ENCODE data around the gene KPNA1.
"Not testable (repeated sequence)": the region's sequence is repeated elsewhere in the genome, so short reads cannot be mapped to it uniquely, and the experiment has no call there.

KPNA1 gene

DNA sequence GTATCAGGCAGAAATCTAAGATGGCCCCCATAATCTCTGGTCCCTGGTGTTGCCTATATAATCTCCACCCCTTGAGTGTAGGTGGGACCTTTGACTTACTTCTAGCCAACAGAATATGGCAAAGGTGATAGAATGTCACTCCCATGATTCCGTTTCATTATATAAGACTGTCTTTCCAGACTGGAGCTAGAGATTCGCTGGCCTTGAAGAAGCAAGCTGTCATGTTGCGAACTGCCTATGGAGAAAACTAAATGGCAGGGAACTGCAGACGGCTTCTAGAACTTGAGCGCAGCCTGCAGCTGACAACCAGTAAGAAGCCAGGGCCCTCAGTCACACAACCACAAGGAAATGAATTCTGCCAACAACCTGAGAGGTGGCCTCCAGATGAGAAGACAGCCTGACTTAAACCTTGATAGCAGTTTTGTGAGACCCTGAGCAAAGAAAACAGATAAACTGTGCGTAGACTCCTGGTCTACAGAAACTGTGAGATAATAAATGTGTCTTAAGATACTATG, 2.2 kb upstream of the KPNA1 start:
- no peak for DNase-seq

DNA sequence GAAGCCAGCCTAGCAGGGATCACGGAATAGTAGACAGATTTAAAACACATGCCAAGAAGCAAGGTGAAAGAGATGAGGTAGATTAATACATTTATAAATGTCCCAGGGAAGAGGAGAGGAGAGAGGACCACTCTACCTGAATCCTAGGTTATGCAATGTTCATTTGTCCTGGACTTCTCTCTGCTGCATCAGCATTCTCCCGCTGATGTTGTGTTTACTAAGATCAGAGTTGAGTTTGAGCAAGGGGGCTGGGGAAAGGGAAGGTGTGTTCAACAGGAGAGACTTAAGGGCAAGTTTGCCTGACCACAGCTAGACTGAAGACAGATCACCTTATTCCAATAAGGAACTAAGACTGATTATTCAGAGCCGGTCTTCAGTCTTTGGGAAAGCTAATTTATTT, 1.1 kb upstream of the KPNA1 start:
- no peak for DNase-seq

DNA sequence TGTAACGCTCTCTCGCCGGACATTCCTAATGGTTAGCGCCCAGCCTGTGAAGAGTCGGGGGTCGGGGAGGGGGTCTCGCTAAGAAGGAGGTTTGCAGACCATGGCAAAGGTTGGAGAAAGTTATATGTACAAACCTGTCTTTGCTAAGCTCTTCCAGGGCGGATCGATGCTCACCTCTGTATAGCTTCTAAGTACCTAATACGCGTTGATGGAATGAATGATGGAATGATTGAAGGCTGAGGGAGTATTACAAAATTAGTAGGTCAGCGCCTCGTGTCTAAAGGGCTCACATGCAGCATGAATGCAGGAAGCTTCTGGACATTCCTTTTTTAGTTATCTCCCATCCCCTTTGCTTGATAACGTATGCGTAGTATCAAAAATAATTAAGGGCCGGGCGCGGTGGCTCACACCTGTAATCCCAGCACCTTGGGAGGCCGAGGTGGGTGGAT, 305 bp upstream of the KPNA1 start:
- DNase-seq = no peak

DNA sequence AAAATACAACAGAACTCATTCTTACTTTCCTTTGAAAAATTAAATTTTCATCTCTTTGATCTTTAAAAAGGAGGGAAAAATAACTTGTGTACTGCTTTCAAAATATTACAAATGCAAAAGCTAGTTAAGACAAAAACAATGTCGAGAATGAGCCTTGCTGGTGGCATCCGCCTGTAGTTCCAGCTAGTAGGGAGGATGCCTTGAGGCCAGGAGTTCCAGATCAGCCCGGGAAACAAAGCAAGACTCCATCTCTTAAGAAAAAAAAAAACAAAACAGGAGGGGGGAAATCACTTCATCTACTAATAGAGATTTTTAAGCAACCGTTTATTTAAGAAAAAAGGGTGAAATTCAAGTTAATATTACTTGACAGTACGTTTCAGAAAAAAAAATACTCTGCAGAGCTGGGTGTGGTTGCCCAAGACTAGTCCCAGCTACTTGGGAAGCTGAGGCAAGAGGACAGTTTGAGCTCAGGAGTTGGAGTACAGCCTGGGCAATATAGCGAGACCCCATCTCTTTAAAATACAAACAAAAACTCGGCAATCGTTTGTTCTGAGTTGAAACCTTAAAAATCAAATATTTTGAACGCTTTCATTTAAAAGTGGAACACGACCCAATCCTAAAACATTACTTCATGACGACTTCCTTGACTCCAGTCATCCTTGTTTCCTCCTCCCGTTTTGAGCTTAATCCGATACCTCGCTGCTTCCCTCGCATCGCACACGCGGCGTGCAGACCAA, 1.2 kb downstream of the KPNA1 start:
- DNase-seq = no peak

DNA sequence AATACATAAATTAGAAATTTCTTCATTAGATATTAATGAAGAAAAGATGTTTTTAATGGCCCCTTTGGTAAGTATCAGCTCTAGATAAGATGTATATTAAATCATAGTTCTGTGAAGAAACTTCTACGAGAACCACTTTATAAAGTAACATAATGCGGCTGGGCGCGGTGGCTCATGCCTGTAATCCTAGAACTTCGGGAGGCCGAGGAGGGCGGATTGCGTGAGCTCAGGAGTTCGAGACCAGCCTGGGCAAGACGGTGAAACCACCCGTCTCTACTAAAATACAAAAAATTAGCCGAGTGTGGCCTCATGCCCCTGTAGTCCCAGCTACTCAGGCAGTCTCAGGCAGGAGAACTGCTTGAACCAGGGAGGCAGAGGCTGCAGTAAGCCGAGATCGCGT, 2.5 kb downstream of the KPNA1 start:
- no peak for DNase-seq

DNA sequence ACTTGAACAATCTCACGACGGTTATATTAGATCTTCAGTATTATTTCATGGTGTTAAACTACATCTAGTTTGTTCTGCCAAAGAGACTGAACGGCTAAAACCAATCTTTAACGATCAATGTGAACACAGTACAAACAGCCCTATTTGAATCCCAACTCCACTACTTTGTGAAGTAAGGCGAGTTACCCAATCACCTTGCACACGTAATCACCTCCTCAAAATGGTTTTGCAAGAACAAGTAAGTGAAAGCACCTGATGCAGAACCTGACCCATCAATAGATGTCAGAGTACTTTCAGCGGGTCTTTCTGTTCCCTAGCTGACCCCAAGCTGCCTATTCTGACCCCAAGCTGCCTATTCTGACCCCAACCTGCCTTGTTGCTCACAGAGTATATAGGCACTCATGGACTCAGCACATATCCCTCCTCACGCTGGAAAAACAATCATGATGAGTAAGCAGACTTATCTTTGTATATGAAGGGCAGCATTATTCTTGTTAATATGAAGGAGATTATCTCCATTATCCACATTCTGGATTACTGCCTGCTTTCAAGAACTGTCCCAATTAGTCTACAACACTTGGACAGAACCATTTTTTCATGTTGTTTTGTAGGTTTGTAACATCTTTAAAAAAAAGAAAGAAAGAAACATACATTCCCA, 3.7 kb downstream of the KPNA1 start:
- DNase-seq = no peak

DNA sequence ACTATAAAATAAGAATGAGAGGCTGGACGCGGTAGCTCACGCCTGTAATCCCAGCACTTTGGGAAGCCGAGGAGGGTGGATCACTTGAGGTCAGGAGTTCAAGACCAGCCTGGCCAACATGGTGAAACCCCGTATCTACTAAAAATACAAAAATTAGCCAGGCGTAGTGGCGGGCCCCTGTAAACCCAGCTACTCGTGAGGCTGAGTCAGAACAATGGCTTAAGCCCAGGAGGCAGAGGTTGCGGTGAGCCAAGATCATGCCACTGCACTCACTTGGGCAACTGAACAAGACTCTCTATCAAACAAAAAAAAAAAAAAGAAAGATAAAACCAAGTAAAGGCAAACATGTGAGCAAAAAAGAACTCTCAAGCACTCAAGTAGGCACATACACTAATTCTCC, 5.8 kb downstream of the KPNA1 start:
- not testable (repeated sequence) for DNase-seq

DNA sequence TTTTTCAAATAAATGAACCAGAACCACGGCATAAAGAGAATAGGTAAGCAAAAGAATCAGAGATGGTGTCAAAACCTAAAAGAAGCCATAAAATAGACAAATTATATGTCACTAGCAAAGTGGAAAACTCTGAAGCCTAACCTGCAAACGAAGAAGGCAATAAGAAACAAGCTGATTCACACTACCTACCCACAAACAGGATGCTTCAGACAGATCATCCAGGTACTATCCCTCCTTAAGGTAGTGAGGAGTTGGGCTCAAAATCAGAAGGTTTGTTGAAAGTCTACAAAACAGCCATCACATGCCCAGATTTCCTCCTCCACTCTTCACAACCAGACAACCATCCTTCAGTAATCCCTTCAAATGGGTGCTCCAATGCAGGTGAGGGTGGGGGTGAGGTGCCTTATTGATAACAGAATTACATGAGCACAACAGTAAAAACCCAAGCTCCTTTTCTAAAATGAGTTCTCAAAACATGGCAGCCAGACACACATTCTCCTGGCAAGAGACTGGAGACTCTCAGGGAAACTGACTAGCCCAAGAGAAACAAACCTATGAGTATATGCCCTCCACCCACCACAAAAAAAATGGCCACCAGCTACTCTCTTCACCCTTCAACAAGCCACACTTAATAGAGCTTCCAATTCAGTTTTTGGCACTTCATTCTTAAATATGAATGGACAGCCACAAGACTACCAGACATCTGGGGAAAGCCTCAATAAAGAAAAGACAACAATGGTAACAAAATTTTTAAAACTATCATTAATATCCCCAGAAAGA, 6.4 kb downstream of the KPNA1 start:
- DNase-seq = no peak

DNA sequence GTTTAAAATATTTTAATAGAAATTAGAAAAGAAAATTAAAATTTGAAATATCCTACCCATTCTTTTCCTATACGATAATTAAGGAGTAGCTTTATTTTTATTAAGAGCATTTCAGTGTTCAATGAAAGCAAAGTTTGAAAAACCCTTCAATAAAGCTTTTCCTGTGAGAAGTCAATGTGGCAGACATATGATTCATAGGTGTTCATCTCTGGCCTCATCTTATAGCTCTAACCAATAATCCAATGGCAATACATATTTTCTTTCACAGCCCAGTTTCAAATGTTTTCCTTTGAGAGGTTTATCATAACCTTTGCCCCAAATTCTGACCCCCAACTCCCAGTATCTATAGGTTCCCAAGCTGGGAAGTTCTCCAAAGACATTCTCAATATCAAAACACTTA, 8.3 kb downstream of the KPNA1 start:
- DNase-seq = no peak

DNA sequence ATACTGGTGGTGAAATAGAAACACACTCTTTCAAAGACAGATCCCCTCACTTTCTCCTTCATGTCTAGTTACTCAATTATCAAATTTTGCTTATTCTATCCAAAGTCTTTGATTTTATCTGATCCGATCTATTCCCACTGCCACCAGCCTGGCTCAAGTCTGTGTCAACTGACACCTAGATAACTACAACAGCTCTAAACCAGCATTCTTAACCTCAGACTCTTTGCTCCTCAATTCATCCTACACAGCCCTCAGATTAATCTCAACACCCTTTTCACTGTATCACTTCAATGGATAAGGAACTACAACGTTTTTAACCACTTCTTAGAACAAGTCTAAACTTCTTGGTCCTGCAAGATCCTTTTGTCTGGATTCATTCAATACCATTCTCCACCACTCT, 9.1 kb downstream of the KPNA1 start:
- DNase-seq = no peak

DNA sequence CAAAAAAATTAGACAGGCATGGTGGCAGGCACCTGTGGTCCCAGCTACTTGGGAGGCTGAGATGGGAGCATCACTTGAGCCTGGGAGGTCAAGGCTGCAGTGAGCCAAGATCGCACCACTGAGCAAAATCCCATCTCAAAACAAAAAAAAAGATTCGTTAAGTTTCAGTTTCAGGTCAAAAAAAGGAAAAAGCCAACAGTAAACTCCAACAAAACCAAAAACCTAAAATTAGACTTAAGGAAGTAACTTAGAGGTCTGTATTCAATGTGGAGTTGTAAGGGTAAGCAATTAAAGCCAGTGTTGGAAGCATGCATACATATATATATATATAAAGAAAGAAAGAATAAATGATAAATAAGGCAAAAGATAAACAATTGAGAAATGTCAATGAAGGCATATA, 11.8 kb downstream of the KPNA1 start:
- no peak for DNase-seq

DNA sequence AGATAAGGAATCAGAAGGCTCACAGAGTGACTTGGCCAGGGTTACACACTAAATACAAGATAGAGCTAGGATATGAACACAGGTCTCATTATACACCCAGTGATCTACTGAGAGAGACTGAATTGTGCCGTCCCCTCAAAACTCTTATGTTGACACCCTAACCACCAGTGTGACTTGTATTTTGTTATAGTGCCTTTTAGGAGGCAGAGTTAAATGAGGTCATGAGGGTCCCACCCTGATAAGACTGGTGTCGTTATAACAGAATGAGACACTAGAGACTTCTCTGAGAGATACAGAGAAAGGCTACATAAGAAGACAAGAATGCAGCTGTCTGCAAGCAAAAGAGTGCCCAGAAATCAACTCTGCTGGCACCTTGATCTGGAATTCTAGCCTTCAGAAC, 12.6 kb downstream of the KPNA1 start:
- DNase-seq = no peak

DNA sequence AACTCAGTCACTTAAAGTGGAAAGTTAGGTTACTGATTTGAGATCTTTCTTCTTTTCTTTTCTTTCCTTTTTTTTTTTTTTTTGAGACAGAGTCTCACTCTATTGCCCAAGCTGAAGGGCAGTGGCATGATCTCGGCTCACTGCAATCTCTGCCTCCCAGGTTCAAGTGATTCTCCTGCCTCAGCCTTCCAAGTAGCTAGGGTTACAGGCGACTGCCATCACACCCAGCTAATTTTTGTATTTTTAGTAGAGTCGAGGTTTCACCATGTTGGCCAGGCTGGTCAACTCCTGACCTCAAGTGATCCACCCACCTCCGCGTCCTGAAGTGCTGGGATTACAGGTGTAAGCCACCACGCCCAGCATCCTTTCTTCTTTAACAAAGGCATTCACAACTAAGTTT, 13.8 kb downstream of the KPNA1 start:
- not testable (repeated sequence) for DNase-seq

DNA sequence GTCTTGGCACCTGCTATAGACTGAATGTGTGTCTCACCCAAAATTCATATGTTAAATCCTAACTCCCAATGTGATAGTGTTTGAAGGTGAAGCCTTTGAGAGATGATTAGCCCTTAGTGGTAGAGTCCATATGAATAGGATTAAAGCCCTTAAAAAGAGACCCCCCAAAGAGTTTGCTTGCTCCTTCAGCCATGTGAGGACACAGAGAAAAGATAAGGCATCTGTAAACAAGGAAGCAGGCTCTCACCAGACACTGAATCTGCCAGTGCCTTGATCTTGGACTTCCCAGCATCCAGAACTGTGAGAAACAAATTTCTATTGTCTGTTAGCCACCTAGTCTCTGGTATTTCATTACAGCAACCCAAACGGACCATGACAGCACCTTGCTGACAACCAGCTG, 16.6 kb downstream of the KPNA1 start:
- DNase-seq = no peak

DNA sequence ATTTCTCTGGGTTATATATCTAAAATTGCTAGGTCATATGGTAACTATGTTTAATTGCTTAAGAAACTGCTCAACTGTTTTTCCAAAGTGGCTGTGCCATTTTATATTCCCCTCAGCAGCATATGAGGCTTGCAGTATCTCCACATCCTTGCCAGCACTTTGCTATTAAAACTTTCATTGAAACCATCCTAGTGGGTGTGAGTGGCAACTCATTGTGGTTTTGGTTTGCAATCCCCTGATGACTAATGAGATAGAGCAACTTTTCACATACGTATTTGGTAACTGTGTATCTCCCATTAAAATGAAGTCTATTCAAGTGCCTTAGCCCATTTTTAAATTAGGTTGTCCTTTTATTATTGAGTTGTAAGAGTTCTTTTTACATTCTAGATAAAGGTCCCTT, 17.3 kb downstream of the KPNA1 start:
- DNase-seq = no peak

DNA sequence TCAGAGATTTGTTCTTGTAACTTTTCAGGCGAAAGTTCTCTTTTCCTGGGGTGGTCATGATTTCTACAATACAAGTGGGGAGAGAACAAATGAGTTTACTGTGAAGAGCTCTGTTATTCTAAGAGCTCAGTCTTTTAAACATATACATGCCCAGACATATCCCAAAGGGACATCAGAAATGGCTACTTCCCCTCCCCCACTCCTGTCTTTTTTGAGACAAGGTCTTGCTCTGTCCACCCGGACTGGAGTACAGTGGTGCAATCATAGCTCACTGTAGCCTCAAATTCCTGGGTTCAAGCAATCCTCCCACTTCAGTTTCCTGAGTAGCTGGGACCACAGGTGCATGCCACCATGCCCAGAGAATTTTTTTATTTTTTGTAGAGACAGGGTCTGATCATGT, 18.2 kb downstream of the KPNA1 start:
- DNase-seq = no peak

DNA sequence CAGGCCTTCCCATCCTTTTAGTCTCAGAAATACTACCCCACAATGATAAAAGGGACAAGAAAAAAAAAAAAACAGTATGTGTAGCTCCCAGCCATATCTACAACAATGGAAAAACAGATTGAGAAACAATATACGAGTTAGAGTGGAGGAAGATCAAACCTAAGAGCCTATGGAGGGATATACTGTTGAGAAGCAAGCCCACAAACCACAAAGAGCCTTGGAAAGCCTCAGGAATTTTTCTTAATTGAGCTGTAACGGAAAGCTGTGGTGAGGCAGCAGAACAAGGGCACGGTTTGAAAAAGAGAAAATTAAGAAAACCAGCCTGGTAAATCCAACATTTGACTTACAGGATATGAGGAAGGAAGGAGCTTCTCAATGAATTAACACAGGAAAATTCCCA, 21.4 kb downstream of the KPNA1 start:
- DNase-seq = no peak

DNA sequence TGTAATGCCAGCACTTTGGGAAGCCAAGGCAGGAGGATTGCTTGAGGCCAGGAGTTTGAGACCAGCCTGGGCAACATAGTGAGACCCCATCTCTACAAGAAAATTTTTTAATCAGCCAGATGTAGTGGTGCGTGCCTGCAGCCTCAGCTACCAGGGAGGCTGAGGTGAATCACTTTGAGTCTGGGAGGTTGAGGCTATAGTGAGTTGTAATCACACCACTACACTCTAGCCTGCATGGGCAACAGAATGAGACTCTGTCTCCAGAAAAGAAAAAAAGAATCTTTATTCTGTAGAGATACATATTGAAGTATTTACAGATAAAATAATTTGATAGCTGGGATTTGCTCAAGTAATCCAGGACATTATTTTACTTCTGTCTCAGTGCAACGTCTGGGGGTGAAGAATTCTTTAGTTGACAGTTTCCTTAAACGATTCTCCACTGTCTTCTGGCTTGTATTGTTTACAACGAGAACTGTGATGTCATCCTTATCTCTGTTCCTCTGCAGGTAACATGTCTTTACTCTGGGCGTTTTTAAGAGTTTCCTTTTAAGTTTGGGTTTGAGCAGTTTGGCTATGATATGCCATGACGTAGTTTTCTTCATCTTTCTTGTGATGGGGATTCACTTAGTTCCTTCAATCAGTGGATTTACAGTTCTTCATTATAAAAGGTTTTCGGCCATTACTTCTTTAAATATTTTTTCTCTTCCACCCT, 26.3 kb downstream of the KPNA1 start:
- DNase-seq = no peak

DNA sequence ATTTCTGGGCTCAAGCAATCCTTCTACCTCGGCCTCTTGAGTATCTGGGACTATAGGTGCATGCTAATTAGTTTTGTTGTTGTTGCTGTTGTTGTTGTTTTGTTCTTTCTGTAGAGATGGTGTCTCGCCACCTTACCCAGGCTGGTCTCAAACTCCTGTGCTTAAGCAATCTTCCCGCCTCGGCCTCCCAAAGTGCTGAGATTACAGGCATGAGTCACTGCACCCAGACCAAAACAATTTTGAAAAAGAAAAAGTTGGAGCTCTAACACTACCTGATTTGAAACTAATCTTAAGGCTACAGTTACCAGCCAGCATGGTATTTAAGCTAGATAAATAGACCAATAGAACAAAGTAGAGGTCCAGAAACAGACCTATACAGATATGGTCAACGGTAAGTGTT, 29.8 kb downstream of the KPNA1 start:
- no peak for DNase-seq

DNA sequence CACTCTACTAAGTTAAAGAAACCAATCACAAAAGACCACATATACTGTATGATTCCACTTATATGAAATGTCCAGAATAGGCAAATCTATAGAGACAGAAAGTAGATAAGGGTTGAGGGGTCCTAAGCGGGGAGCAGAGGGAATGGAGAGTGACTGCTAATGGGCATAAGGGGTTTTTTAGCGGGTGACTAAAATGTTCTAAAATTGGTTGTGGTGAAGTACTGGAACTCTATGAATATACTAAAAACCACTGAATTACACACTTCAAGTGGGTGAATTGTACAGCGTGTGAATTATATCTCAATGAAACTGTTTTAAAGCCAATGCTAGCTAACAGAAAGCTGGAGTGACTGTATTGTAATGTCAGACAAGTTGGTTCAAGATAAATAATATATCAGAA, 33.3 kb downstream of the KPNA1 start:
- no peak for DNase-seq

DNA sequence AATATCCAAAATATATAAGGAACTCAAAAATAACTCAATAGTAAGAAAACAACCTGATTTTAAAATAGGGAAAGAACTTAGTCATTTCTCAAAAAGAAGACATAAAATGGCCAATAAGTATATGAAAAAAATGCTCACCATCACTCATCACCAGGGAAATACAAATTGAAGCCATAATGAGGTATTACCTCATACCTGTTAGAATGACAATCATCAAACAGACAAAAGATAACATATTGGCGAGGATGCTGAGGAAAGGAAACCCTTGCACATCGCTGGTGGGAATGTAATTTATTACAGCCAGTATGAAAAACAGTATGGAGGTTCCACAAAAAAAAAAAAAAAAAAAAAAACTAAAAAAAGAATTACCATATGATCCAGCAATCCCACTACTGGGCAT, 38.2 kb downstream of the KPNA1 start:
- no peak for DNase-seq

DNA sequence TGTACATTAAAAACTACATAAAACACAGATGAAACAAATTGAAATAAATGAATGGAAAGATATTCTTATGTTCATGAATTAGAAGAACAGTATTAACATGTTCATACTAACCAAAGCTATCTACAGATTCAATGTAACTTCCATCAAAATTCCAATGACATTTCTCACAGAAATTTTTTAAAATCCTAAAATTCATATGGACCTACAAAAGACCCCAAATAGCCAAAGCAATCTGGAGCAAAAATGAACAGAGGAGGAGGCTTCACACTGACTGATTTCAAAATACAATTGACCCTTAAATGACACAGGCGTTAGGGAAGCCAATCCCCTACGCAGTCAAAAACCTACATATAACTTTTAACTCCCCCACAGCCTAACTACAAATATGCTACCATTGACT, 39.4 kb downstream of the KPNA1 start:
- no peak for DNase-seq

DNA sequence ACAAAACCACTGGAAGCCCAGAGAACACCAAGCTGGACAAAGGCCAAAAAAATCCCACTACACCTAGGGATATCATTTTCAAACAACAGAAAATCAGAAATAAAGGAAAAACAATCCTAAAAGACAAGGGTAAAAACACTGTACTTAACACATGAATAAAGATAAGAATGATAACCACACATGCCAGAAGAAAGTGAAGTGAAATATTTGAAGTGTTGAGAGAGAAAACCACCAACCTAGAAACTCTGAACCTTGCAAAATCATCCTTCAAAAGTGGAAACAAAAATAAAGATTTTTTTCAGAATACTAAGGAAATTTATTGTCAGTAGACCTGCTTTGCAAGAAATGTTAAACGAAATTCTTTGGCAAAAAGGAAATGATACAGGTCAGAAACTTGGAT, 45.1 kb downstream of the KPNA1 start:
- DNase-seq = no peak
